ENCODE measurements around the gene PPP2R1A.

Gene PPP2R1A

DNA sequence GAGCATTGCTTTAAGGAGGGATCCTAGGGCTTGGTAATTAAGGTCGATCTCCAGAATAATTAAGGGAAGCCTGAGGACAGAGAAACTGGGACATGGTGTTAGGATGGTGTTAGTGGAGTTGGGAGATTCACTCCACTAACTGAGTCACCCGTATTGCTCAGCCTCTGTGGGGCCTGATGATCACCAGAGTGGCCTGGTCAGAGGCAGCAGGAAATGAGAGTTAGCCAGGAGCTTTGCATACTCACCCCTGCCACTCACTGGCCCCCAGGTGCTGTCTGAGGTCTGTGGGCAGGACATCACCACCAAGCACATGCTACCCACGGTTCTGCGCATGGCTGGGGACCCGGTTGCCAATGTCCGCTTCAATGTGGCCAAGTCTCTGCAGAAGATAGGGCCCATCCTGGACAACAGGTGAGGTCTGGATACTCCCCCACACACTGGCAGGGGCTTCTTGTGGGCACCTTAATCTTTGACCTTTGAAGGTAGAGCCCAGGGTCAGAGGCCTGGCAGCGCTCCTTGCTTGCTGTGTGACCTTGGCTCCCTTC lies 32.1 kb downstream of the PPP2R1A start:
- Histone ChIP-seq H3K9me3 (ENCODE audit: control insufficient read depth, insufficient read depth, low read depth, low read length) (no peaks in the 10 kb centered on the region), H3K27ac (ENCODE audit: extremely low read depth, low read depth, low read length) (no peak overlapping the region), H3K4me1 (ENCODE audit: control insufficient read depth, insufficient read depth, low read length) (no peaks in the 10 kb centered on the region), H3K4me3 (ENCODE audit: low read depth, low read length) (no peak overlapping the region), H3K36me3 (ENCODE audit: control insufficient read depth in 2 of 2, insufficient read depth in 1 of 2, low read length in 2 of 2) (peaks cover 97 to 98% of the 10 kb centered on the region in 2 experiments)
- ChIA-PET CTCF (interaction anchor here (1.7 kb wide), 1 partner anchor 16 kb away, joined by 3 read pairs; no protein-coding TSS in a partner anchor), POLR2A (no interaction called here)
- TF ChIP-seq ZNF24 (tag by site-specific recombination; IDR thresholded peaks at IDR 0.05) = no peak
- TF ChIP-seq ZNF133 (tag by site-specific recombination; IDR thresholded peaks at IDR 0.05) = no peak
- TF ChIP-seq, protein P1, sequence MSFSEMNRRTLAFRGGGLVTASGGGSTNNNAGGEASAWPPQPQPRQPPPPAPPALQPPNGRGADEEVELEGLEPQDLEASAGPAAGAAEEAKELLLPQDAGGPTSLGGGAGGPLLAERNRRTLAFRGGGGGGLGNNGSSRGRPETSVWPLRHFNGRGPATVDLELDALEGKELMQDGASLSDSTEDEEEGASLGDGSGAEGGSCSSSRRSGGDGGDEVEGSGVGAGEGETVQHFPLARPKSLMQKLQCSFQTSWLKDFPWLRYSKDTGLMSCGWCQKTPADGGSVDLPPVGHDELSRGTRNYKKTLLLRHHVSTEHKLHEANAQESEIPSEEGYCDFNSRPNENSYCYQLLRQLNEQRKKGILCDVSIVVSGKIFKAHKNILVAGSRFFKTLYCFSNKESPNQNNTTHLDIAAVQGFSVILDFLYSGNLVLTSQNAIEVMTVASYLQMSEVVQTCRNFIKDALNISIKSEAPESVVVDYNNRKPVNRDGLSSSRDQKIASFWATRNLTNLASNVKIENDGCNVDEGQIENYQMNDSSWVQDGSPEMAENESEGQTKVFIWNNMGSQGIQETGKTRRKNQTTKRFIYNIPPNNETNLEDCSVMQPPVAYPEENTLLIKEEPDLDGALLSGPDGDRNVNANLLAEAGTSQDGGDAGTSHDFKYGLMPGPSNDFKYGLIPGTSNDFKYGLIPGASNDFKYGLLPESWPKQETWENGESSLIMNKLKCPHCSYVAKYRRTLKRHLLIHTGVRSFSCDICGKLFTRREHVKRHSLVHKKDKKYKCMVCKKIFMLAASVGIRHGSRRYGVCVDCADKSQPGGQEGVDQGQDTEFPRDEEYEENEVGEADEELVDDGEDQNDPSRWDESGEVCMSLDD (tag by site-specific recombination; IDR thresholded peaks at IDR 0.05) = no peak
- TF ChIP-seq MYNN (tag by site-specific recombination; IDR thresholded peaks at IDR 0.05; ENCODE audit: borderline replicate concordance) = no peak

DNA sequence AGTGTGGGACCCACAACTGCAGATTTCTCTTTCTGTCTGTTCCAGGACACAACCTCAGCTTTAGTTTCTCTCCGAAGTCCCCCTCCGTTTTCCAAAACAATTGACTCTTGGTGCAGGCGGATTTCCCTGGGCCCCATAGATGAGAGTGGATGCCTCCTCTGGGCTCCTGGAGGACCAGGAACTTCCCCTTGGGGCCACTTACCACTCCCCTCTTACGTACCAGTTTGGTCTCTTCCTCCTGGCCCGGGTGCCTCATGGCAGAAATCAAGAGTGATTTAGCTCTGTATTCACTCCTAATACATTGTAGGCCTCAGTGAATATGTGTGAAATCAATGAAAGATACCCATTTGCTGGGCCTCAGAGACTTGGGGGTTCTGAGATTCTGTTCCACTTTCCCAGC lies 34.4 kb downstream of the PPP2R1A start:
- no peak for TF ChIP-seq ZNF707 (tag by site-specific recombination; IDR thresholded peaks at IDR 0.05)
- no peak for TF ChIP-seq ZNF112 (tag by site-specific recombination; IDR thresholded peaks at IDR 0.05)
- TF ChIP-seq, protein P2, sequence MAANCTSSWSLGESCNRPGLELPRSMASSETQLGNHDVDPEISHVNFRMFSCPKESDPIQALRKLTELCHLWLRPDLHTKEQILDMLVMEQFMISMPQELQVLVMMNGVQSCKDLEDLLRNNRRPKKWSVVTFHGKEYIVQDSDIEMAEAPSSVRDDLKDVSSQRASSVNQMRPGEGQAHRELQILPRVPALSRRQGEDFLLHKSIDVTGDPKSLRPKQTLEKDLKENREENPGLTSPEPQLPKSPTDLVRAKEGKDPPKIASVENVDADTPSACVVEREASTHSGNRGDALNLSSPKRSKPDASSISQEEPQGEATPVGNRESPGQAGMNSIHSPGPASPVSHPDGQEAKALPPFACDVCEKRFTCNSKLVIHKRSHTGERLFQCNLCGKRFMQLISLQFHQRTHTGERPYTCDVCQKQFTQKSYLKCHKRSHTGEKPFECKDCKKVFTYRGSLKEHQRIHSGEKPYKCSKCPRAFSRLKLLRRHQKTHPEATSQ (tag by site-specific recombination; IDR thresholded peaks at IDR 0.05) = no peak
- TF ChIP-seq MEIS1 (CRISPR knock-in tag; IDR thresholded peaks at IDR 0.05; ENCODE audit: borderline replicate concordance) = no peak
- TF ChIP-seq ZNF555 (tag by site-specific recombination; conservative IDR thresholded peaks at IDR 0.05) = no peak
- TF ChIP-seq, protein P3, sequence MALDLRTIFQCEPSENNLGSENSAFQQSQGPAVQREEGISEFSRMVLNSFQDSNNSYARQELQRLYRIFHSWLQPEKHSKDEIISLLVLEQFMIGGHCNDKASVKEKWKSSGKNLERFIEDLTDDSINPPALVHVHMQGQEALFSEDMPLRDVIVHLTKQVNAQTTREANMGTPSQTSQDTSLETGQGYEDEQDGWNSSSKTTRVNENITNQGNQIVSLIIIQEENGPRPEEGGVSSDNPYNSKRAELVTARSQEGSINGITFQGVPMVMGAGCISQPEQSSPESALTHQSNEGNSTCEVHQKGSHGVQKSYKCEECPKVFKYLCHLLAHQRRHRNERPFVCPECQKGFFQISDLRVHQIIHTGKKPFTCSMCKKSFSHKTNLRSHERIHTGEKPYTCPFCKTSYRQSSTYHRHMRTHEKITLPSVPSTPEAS (tag by site-specific recombination; IDR thresholded peaks at IDR 0.05) = no peak
- CTCF ChIA-PET = no interaction called here
- Histone ChIP-seq H3K9me3 (ENCODE audit: control insufficient read depth, insufficient read depth, low read depth, low read length) (no peaks in the 10 kb centered on the region), H3K36me3 (ENCODE audit: control insufficient read depth in 2 of 2, insufficient read depth in 1 of 2, low read length in 2 of 2) (peaks cover 91 to 97% of the 10 kb centered on the region in 2 experiments), H3K4me1 (ENCODE audit: control insufficient read depth, insufficient read depth, low read length) (no peaks in the 10 kb centered on the region), H3K4me3 (ENCODE audit: low read depth, low read length) (no peak overlapping the region), H3K27ac (ENCODE audit: extremely low read depth, low read depth, low read length) (no peak overlapping the region)
- POLR2A ChIA-PET = no interaction called here

DNA sequence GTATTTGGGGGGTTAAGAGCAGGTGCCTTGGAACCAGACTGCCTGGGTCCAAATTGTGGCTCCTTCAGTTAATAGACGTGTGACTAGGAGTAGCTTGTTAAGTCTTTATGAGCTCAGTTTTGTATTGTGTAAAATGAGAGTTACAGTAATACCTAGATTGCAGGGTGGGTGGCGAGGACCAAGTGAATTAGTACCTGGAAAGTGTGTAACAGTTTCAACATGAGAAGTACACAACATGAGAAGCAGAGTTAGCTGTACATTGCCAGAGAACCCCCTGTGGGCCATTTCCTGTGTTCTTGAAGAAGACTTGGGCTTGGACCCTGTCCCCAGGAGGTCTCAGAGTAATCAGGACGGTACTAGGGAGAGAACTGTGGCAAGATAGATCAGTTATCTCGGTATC lies 36.8 kb downstream of the PPP2R1A start:
- no peak overlapping the region for H3K27ac ChIP-seq (ENCODE audit: extremely low read depth, low read depth, low read length)
- H3K9me3 ChIP-seq (ENCODE audit: control insufficient read depth, insufficient read depth, low read depth, low read length) = no peaks in the 10 kb centered on the region
- TF ChIP-seq, protein P2 (tag by site-specific recombination; IDR thresholded peaks at IDR 0.05) = no peak
- TF ChIP-seq, protein P4, sequence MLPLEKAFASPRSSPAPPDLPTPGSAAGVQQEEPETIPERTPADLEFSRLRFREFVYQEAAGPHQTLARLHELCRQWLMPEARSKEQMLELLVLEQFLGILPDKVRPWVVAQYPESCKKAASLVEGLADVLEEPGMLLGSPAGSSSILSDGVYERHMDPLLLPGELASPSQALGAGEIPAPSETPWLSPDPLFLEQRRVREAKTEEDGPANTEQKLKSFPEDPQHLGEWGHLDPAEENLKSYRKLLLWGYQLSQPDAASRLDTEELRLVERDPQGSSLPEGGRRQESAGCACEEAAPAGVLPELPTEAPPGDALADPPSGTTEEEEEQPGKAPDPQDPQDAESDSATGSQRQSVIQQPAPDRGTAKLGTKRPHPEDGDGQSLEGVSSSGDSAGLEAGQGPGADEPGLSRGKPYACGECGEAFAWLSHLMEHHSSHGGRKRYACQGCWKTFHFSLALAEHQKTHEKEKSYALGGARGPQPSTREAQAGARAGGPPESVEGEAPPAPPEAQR (tag by site-specific recombination; IDR thresholded peaks at IDR 0.05) = no peak
- TF ChIP-seq ZNF37A (tag by site-specific recombination; IDR thresholded peaks at IDR 0.05) = no peak
- TF ChIP-seq ZNF426 (tag by site-specific recombination; IDR thresholded peaks at IDR 0.05) = no peak
- no peaks in the 10 kb centered on the region for H3K4me1 ChIP-seq (ENCODE audit: control insufficient read depth, insufficient read depth, low read length)
- CTCF ChIA-PET = no interaction called here
- H3K36me3 ChIP-seq (ENCODE audit: control insufficient read depth in 2 of 2, insufficient read depth in 1 of 2, low read length in 2 of 2) = peaks cover 66 to 73% of the 10 kb centered on the region in 2 experiments
- H3K4me3 ChIP-seq (ENCODE audit: low read depth, low read length) = no peak overlapping the region
- POLR2A ChIA-PET = interaction anchor here (1.4 kb wide), 1 partner anchor 37 kb away, joined by 3 read pairs; the partner anchor contains the start of gene PPP2R1A
